CD14-positive monocyte (primary cell): ENCODE measurements around the gene IRAK3. TPM values are rescaled to one million over a fixed set of nuclear protein-coding genes. Genes with fewer than 3 reads are reported as not detected.

ENCODE experiments used
- DNase-seq, 3 donors: peaks; one replicate each; pipeline ENCODE4 v3.0.0-alpha.2; 2011 to 2022
- H2AFZ ChIP-seq: 2 replicates; pipeline ENCODE4 v1.6.0; 2012; ENCODE audit warnings: mild to moderate bottlenecking, low read depth, low read length, inconsistent platforms; ENCODE audit not compliant: insufficient read depth, poor library complexity, severe bottlenecking
- H3K27ac ChIP-seq, 2 donors: 1 replicate in 1 of 2; 2 replicates in 1 of 2; pipeline ENCODE4 v1.5.1; 2012 to 2013; ENCODE audit warnings: low read length in 2 of 2, control low read depth in 1 of 2, inconsistent platforms in 1 of 2, low read depth in 1 of 2, mild to moderate bottlenecking in 1 of 2
- H3K27me3 ChIP-seq, 2 donors: one replicate each; pipeline versions ENCODE4 v1.6.0 to v1.6.1; 2011 to 2013; ENCODE audit warnings: low read length in 2 of 2; ENCODE audit not compliant: control insufficient read depth in 2 of 2, insufficient read depth in 2 of 2
- H3K36me3 ChIP-seq, 2 donors: replicated peaks in 1 of 2; 1 replicate in 1 of 2; 2 replicates in 1 of 2; pipeline versions ENCODE4 v1.5.1 to v1.6.1; 2012 to 2013; ENCODE audit warnings: low read length in 2 of 2, control low read depth in 1 of 2, inconsistent platforms in 1 of 2, mild to moderate bottlenecking in 1 of 2; ENCODE audit not compliant: insufficient read depth in 2 of 2, control insufficient read depth in 1 of 2
- H3K4me1 ChIP-seq, 2 donors: 1 replicate in 1 of 2; 2 replicates in 1 of 2; pipeline versions ENCODE4 v1.5.1 to v1.6.1; 2012 to 2013; ENCODE audit warnings: low read length in 2 of 2, control low read depth in 1 of 2, inconsistent platforms in 1 of 2, mild to moderate bottlenecking in 1 of 2, moderate library complexity in 1 of 2; ENCODE audit not compliant: insufficient read depth in 2 of 2, control insufficient read depth in 1 of 2
- H3K4me2 ChIP-seq: replicated peaks from 2 replicates; pipeline ENCODE3; 2012; ENCODE audit warnings: low read length, moderate library complexity, mild to moderate bottlenecking; ENCODE audit not compliant: poor library complexity, severe bottlenecking; ENCODE audit errors: extremely low read depth
- H3K4me3 ChIP-seq, 3 experiments: fragments of 200-600 bp in 1 of 3; sonication (generic) in 1 of 3; replicated peaks in 1 of 3; 1 replicate in 2 of 3; 2 replicates in 1 of 3; pipeline ENCODE4 v1.5.1; 2011 to 2013; ENCODE audit warnings: low read length in 3 of 3, mild to moderate bottlenecking in 3 of 3, control low read depth in 2 of 3, low read depth in 2 of 3, inconsistent platforms in 1 of 3, moderate library complexity in 1 of 3
- H3K79me2 ChIP-seq: 2 replicates; pipeline ENCODE4 v1.6.0; 2012; ENCODE audit warnings: mild to moderate bottlenecking, control low read depth, inconsistent platforms, low read length, moderate library complexity; ENCODE audit not compliant: insufficient read depth
- H3K9ac ChIP-seq: 2 replicates; pipeline ENCODE4 v1.6.0; 2017; ENCODE audit warnings: low read length, mild to moderate bottlenecking; ENCODE audit not compliant: insufficient read depth, poor library complexity, severe bottlenecking
- H3K9me3 ChIP-seq, 2 donors: replicated peaks in 1 of 2; 1 replicate in 1 of 2; 2 replicates in 1 of 2; pipeline versions ENCODE4 v1.5.1 to v1.6.1; 2012 to 2013; ENCODE audit warnings: low read length in 2 of 2, control low read depth in 1 of 2; ENCODE audit not compliant: control insufficient read depth in 1 of 2, insufficient read depth in 1 of 2
- H4K20me1 ChIP-seq: 2 replicates; pipeline ENCODE4 v1.6.0; 2012; ENCODE audit warnings: mild to moderate bottlenecking, low read length, control low read depth, moderate library complexity; ENCODE audit not compliant: insufficient read depth
- H3K27ac Mint-ChIP-seq, 7 donors: one replicate each; pipeline ENCODE4 v1.8.0; 2020; ENCODE audit warnings: mild to moderate bottlenecking in 7 of 7, mixed read lengths in 7 of 7, moderate library complexity in 6 of 7, inconsistent platforms in 2 of 7
- H3K27me3 Mint-ChIP-seq, 3 donors: one replicate each; pipeline ENCODE4 v1.8.0; 2021 to 2022; ENCODE audit warnings: low read depth in 3 of 3, mild to moderate bottlenecking in 3 of 3, mixed read lengths in 3 of 3, moderate library complexity in 3 of 3, inconsistent platforms in 1 of 3
- H3K36me3 Mint-ChIP-seq, 2 donors: one replicate each; pipeline ENCODE4 v1.8.0; 2020; ENCODE audit warnings: mixed read lengths in 2 of 2, inconsistent platforms in 1 of 2, mild to moderate bottlenecking in 1 of 2
- H3K4me1 Mint-ChIP-seq: one replicate; pipeline ENCODE4 v1.8.0; 2020; ENCODE audit warnings: mild to moderate bottlenecking, mixed read lengths
- H3K4me3 Mint-ChIP-seq, 2 donors: one replicate each; pipeline ENCODE4 v1.8.0; 2020; ENCODE audit warnings: mild to moderate bottlenecking in 2 of 2, mixed read lengths in 2 of 2, moderate library complexity in 1 of 2
- H3K9me3 Mint-ChIP-seq, 7 donors: one replicate each; pipeline ENCODE4 v1.8.0; 2020 to 2022; ENCODE audit warnings: mixed read lengths in 7 of 7, mild to moderate bottlenecking in 6 of 7, moderate library complexity in 6 of 7, inconsistent platforms in 2 of 7
- CTCF ChIP-seq: fragments of 200-600 bp; IDR thresholded peaks from one replicate; pipeline ENCODE4 v1.8.0; 2022; ENCODE audit warnings: antibody characterized with exemption, mild to moderate bottlenecking
- WGBS: methylation state at CpG from one replicate; pipeline ENCODE4 v1.1.5; 2013; ENCODE audit warnings: missing lambda C conversion rate; ENCODE audit not compliant: insufficient coverage; 5-methylcytosine and 5-hydroxymethylcytosine counted together
- intact Hi-C, 2 donors: fragments of 100-400 bp; cut with micrococcal nuclease; formaldehyde crosslinking; loops; one replicate each; pipeline versions ENCODE4 v1.15.0 to v1.15.1; 2023
- polyA plus RNA-seq, 3 donors: library from polyadenylated mRNA; depleted of rRNA in 1 of 3; unstranded in 2 of 3; stranded (reverse) in 1 of 3; fragments of 300-500 nt in 2 of 3; fragments of >200 nt in 1 of 3; fragmentation: Illumina TruSeq in 2 of 3; gene quantifications; 1 replicate in 2 of 3; 2 replicates in 1 of 3; pipeline ENCODE4 v1.2.3, GENCODE V29; 2012 to 2021

IRAK3 gene
- polyA plus RNA-seq, 3 donors: 56.9 to 59.7 (median 58.0) TPM

DNA sequence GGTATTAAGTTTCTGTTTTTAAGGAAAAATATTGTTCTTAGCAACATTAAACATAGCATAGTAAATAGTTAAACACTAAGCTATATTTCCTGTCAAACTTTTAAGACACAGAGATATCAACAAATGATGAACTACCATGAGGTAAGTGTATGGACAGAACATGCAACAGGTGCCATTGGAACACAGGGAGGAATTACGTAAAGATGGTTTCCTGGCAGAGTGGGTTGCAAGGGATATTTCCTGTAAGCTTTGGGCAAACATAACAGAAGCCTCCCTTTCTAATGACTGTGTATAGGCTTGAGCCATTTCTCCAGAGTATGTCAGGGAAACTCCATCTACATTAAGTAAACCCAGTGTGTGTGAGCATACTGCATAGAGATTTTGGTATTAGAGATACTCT, 81.6 kb downstream of the IRAK3 start:
- Mint-ChIP-seq H3K4me1 (peaks cover 37% of the 10 kb centered on the region), H3K9me3 (peaks cover 0 to 4% (median 0%) of the 10 kb centered on the region in 7 donors), H3K27ac (peak overlapping the region in 2 of 7 donors; percentile 33 to 55), H3K4me3 (no peak overlapping the region), H3K36me3 (no peaks in the 10 kb centered on the region), H3K27me3 (peaks cover 0 to 1% (median 0%) of the 10 kb centered on the region in 3 donors)
- Histone ChIP-seq H3K27me3 (no peaks in the 10 kb centered on the region), H3K4me3 (no peak overlapping the region), H2AFZ (no peak overlapping the region), H3K4me2 (no peak overlapping the region), H3K27ac (peak overlapping the region in 1 of 2 donors; percentile 97), H3K9ac (no peak overlapping the region), H3K4me1 (peaks cover 54 to 67% of the 10 kb centered on the region in 2 donors), H3K9me3 (no peaks in the 10 kb centered on the region), H4K20me1 (no peaks in the 10 kb centered on the region), H3K36me3 (no peaks in the 10 kb centered on the region), H3K79me2 (peaks cover 16% of the 10 kb centered on the region)
- intact Hi-C loops: no loop called here
- TF ChIP-seq CTCF: no peak
- no peak for DNase-seq
- no CpG with 5 or more reads among the region's 1 CpG for WGBS

DNA sequence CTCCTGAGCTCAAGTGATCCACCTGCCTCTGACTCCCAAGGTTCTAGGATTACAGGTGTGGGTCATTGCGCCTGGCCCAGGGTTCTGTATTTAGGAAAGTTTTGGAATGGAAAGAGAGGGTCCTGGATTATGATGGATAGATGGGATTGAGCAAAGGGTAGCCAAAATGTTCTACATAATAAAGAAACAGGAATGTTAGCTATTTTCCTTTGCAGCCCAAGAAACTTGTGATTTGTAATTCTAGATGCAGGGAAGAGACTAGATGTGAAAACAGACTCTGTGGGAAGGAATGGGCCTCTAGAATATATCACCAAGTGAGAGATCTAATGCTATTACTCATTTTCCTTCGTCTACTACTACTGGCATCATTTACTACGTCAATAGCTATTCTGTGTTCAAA, 83.6 kb downstream of the IRAK3 start:
- H3K27me3 Mint-ChIP-seq: peaks cover 0 to 1% (median 0%) of the 10 kb centered on the region in 3 donors
- H3K79me2 ChIP-seq: peaks cover 4% of the 10 kb centered on the region
- no peak for TF ChIP-seq CTCF
- H3K4me3 ChIP-seq: no peak overlapping the region
- H3K27ac Mint-ChIP-seq: no peak overlapping the region
- H3K9me3 Mint-ChIP-seq: peaks cover 0 to 4% (median 0%) of the 10 kb centered on the region in 7 donors
- no peak overlapping the region for H3K27ac ChIP-seq
- no peaks in the 10 kb centered on the region for H3K36me3 Mint-ChIP-seq
- intact Hi-C loops: no loop called here
- no peaks in the 10 kb centered on the region for H3K27me3 ChIP-seq
- H3K4me2 ChIP-seq: no peak overlapping the region
- DNase-seq: no peak
- no peak overlapping the region for H3K4me3 Mint-ChIP-seq
- no peak overlapping the region for H3K9ac ChIP-seq
- no peak overlapping the region for H2AFZ ChIP-seq
- 0% methylated on average over 1 of the region's 3 CpGs for WGBS
- no peaks in the 10 kb centered on the region for H3K36me3 ChIP-seq
- peaks cover 45 to 61% of the 10 kb centered on the region in 2 donors for H3K4me1 ChIP-seq
- H4K20me1 ChIP-seq: no peaks in the 10 kb centered on the region
- peaks cover 45% of the 10 kb centered on the region for H3K4me1 Mint-ChIP-seq
- H3K9me3 ChIP-seq: no peaks in the 10 kb centered on the region
